ENCODE data around the gene UGT1A8.

The UGT1A8 gene

GRCh38 chr2:233674995-233675394 is 57.6 kb downstream of the UGT1A8 start:
- no peak for TF ChIP-seq CTCF (IDR thresholded peaks at IDR 0.05; ENCODE audit: low read depth, low read length)
- H3K4me3 ChIP-seq (ENCODE audit: low read depth, low read length): no peak overlapping the region

- H3K4me3 ChIP-seq (ENCODE audit: low read depth, low read length): no peak overlapping the region
These were observed 58.6 kb downstream of the UGT1A8 start for GRCh38 chr2:233676046-233676445.

DNA sequence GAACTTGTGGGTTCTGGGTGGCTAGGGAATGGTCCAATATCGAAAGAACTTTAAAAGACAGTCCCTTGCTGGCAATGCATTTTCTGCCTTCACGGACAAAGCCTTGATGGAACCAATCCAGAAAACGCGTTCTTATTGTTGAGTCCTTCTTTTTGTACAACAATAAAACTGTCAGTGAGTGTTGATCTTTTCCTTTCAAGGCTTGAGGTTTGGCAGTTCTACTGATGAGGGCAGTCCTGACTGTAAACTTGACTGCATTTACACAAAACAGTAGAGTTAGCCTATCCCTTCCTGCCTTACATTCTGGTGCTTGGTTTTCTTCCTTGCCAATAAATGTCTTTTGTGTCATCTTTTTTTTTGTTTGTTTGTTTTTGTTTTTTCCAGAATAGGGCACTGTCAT is 61.8 kb downstream of the UGT1A8 start:
- H3K4me3 ChIP-seq (ENCODE audit: low read depth, low read length): no peak overlapping the region
- no peak for TF ChIP-seq CTCF (IDR thresholded peaks at IDR 0.05; ENCODE audit: low read depth, low read length)

More at GRCh38 chr2:233676046-233676445, 58.6 kb downstream of the UGT1A8 start:
- no peak for TF ChIP-seq CTCF (IDR thresholded peaks at IDR 0.05; ENCODE audit: low read depth, low read length)

DNA sequence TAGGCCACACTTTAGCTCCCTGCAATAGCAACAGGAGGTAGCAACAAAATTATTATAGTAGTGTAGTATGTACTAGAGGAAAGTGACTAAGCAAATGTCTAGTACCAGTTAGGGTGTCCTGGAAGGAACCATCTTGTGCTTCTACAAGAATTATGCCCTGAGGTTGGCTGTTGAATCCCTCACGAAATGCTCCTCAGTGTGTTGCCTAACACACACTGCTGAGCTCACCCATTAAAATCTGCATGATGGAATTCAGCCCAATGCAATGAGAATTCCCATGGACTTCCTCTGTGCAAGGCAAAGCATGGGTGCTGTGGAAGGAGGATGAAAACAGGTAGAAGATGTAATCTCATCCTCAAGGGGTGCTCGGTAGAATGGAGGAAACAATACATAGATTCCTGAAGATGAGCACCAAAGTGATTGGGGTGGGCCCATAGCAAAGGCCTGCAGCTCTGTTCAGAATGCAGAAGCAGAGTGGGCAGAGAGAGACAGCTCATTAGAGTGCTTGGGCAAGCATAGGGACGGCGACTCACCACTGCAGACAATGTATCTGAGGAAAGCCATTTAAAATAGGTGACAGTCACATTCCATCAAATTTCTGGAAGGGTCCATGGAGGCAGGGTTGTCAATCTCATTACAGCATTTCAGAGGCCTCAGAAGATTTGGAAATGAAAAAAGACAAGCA is 63.1 kb downstream of the UGT1A8 start:
- H3K4me3 ChIP-seq (ENCODE audit: low read depth, low read length): no peak overlapping the region
- no peak for TF ChIP-seq CTCF (IDR thresholded peaks at IDR 0.05; ENCODE audit: low read depth, low read length)

GRCh38 chr2:233681521-233682099 is 64.2 kb downstream of the UGT1A8 start, which contains the start of gene UGT1A7:
TSS of gene UGT1A7 (plus strand) at chr2:233681901. CDS start at chr2:233681938, 37 bp downstream.
- no peak for TF ChIP-seq CTCF (IDR thresholded peaks at IDR 0.05; ENCODE audit: low read depth, low read length)
- H3K4me3 ChIP-seq (ENCODE audit: low read depth, low read length): no peak within 1 kb of the TSS

DNA sequence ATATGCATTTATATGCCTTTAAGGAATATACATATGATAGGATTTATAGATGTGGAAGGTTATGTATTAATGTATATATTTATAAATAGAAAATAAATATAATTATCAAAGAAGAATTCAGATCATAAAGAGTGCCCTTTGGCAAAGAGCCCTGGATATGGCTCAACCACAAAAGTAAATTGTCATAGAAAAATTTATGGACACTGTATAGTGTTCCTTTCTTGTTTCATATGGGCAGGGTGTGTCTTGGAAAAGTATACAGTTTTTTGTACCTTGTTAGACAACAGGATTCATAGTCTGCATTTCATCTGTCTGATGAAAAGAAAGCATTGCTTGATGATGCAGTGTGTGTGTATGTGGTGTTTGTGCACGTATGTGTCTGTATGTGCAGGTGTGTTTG is 67.2 kb downstream of the UGT1A8 start:
- no peak for TF ChIP-seq CTCF (IDR thresholded peaks at IDR 0.05; ENCODE audit: low read depth, low read length)

GRCh38 chr2:233686928-233687327 is 69.5 kb downstream of the UGT1A8 start:
- no peak for TF ChIP-seq CTCF (IDR thresholded peaks at IDR 0.05; ENCODE audit: low read depth, low read length)
- no peak overlapping the region for H3K4me3 ChIP-seq (ENCODE audit: low read depth, low read length)

More for the DNA sequence above, 67.2 kb downstream of the UGT1A8 start:
- H3K4me3 ChIP-seq (ENCODE audit: low read depth, low read length): no peak overlapping the region
